Prostate gland (tissue), 2 donors: Measurements from ENCODE around the gene LIN28B.

Experiments
- CTCF ChIP-seq, 4 experiments: fragments of 200-600 bp in 2 of 4; fragments of 450-650 bp in 2 of 4; sonication (generic) in 2 of 4; IDR thresholded peaks; 1 replicate in 3 of 4; 2 replicates in 1 of 4; pipeline ENCODE4 v1.5.1; 2016 to 2019; ENCODE audit warnings: antibody characterized with exemption in 4 of 4, mild to moderate bottlenecking in 2 of 4, moderate library complexity in 2 of 4
- POLR2A ChIP-seq: fragments of 450-650 bp; IDR thresholded peaks from one replicate; pipeline ENCODE4 v1.6.1; 2016; ENCODE audit warnings: antibody characterized with exemption, mild to moderate bottlenecking

- no peak for TF ChIP-seq CTCF (IDR thresholded peaks at IDR 0.05)
- TF ChIP-seq POLR2A = no peak
Observed at GRCh38 chr6:104955491-104955890, 1.4 kb upstream of the LIN28B start.
